SK-N-SH treated with all-trans-retinoic acid at 6 μM for 48 hours (cell line): ENCODE data around the gene PRTFDC1.

ENCODE experiments used
- ATAC-seq: fragments of 200-7000 bp; cut with Tn5 transposase; 3 replicates; pipeline ENCODE4 v1.9.1; 2020; ENCODE audit warnings: mild to moderate bottlenecking, moderate library complexity
- ARNTL ChIP-seq: fragments of 450-650 bp; formaldehyde crosslinking; IDR thresholded peaks from 2 replicates; pipeline ENCODE4 v1.5.0; 2020; ENCODE audit warnings: low read depth, mild to moderate bottlenecking, moderate library complexity, borderline replicate concordance
- BACH2 ChIP-seq: fragments of 250-450 bp; sonication (Bioruptor Pico); IDR thresholded peaks from 2 replicates; pipeline ENCODE4 v1.9.0; 2021; ENCODE audit warnings: mild to moderate bottlenecking, borderline replicate concordance
- CSDC2 ChIP-seq: fragments of 250-450 bp; sonication (Bioruptor Pico); IDR thresholded peaks from 2 replicates; pipeline ENCODE4 v1.5.0; 2020; ENCODE audit warnings: mild to moderate bottlenecking, moderate library complexity
- ESRRG ChIP-seq: fragments of 250-450 bp; sonication (Bioruptor Pico); IDR thresholded peaks from 2 replicates; pipeline ENCODE4 v1.6.1; 2021; ENCODE audit warnings: mild to moderate bottlenecking
- GLIS3 ChIP-seq: fragments of 250-450 bp; sonication (Bioruptor Pico); IDR thresholded peaks from 2 replicates; pipeline ENCODE4 v1.5.0; 2020; ENCODE audit warnings: mild to moderate bottlenecking, moderate library complexity
- ISL1 ChIP-seq: fragments of 250-450 bp; sonication (Bioruptor Pico); IDR thresholded peaks from 2 replicates; pipeline ENCODE4 v2.1.2; 2022; ENCODE audit warnings: mild to moderate bottlenecking, moderate library complexity
- OSR1 ChIP-seq: fragments of 250-450 bp; sonication (Bioruptor Pico); IDR thresholded peaks from 2 replicates; pipeline ENCODE4 v1.8.0; 2022; ENCODE audit warnings: moderate library complexity, mild to moderate bottlenecking, inconsistent platforms
- PPARA ChIP-seq: fragments of 250-450 bp; sonication (Bioruptor Pico); IDR thresholded peaks from 2 replicates; pipeline ENCODE4 v1.5.0; 2020; ENCODE audit warnings: mild to moderate bottlenecking, borderline replicate concordance
- RARB ChIP-seq: fragments of 250-450 bp; sonication (Bioruptor Pico); IDR thresholded peaks from 2 replicates; pipeline ENCODE4 v1.8.0; 2021; ENCODE audit warnings: mild to moderate bottlenecking, moderate library complexity
- SNAI2 ChIP-seq: fragments of 250-450 bp; sonication (Bioruptor Pico); IDR thresholded peaks from 2 replicates; pipeline ENCODE4 v1.5.0; 2020; ENCODE audit warnings: mild to moderate bottlenecking, moderate library complexity
- TCF4 ChIP-seq: fragments of 250-450 bp; sonication (Bioruptor Pico); IDR thresholded peaks from 2 replicates; pipeline ENCODE4 v1.8.0; 2021; ENCODE audit warnings: mild to moderate bottlenecking, moderate library complexity, borderline replicate concordance
- TOX ChIP-seq: fragments of 250-450 bp; sonication (Bioruptor Pico); IDR thresholded peaks from 2 replicates; pipeline ENCODE4 v1.8.0; 2021; ENCODE audit warnings: mild to moderate bottlenecking, moderate library complexity, borderline replicate concordance
- ZC3H10 ChIP-seq: fragments of 250-450 bp; sonication (Bioruptor Pico); IDR thresholded peaks from 2 replicates; pipeline ENCODE4 v1.5.1; 2021; ENCODE audit warnings: mild to moderate bottlenecking, moderate library complexity
- ZFP3 ChIP-seq: fragments of 250-450 bp; sonication (Bioruptor Pico); IDR thresholded peaks from 2 replicates; pipeline ENCODE4 v1.5.0; 2020; ENCODE audit warnings: mild to moderate bottlenecking, moderate library complexity
- ZFP30 ChIP-seq: fragments of 450-650 bp; formaldehyde crosslinking; IDR thresholded peaks from 2 replicates; pipeline ENCODE4 v1.5.0; 2022; ENCODE audit warnings: mild to moderate bottlenecking, moderate library complexity
- ZNF565 ChIP-seq: fragments of 450-650 bp; formaldehyde crosslinking; conservative IDR thresholded peaks from 2 replicates; pipeline ENCODE4 v1.5.0; 2020; ENCODE audit warnings: low read depth, mild to moderate bottlenecking, moderate library complexity
- ZNF70 ChIP-seq: fragments of 450-650 bp; formaldehyde crosslinking; IDR thresholded peaks from 2 replicates; pipeline ENCODE4 v1.5.0; 2020; ENCODE audit warnings: mild to moderate bottlenecking, moderate library complexity
- ZNF8 ChIP-seq: fragments of 450-650 bp; formaldehyde crosslinking; IDR thresholded peaks from 2 replicates; pipeline ENCODE4 v1.5.0; 2020; ENCODE audit warnings: mild to moderate bottlenecking, moderate library complexity
- TF ChIP-seq, protein P1 (sequence below): fragments of 250-450 bp; sonication (Bioruptor Pico); IDR thresholded peaks from 2 replicates; pipeline ENCODE4 v1.8.0; 2021; ENCODE audit warnings: low read depth, mild to moderate bottlenecking, moderate library complexity, borderline replicate concordance
- TF ChIP-seq, protein P2 (sequence below): fragments of 250-450 bp; sonication (Bioruptor Pico); IDR thresholded peaks from 2 replicates; pipeline ENCODE4 v1.8.0; 2020; ENCODE audit warnings: mild to moderate bottlenecking, moderate library complexity, borderline replicate concordance
- TF ChIP-seq, protein P3 (sequence below): fragments of 250-450 bp; sonication (Bioruptor Pico); IDR thresholded peaks from 2 replicates; pipeline ENCODE4 v1.5.1; 2021; ENCODE audit warnings: mild to moderate bottlenecking, moderate library complexity
- TF ChIP-seq, protein P4 (sequence below): fragments of 250-450 bp; sonication (Bioruptor Pico); IDR thresholded peaks from 2 replicates; pipeline ENCODE4 v1.5.1; 2020; ENCODE audit warnings: low read depth, mild to moderate bottlenecking, moderate library complexity
- TF ChIP-seq, protein P5 (sequence below): fragments of 250-450 bp; sonication (Bioruptor Pico); IDR thresholded peaks from 2 replicates; pipeline ENCODE4 v1.5.0; 2020; ENCODE audit warnings: mild to moderate bottlenecking, moderate library complexity

PRTFDC1 gene

DNA sequence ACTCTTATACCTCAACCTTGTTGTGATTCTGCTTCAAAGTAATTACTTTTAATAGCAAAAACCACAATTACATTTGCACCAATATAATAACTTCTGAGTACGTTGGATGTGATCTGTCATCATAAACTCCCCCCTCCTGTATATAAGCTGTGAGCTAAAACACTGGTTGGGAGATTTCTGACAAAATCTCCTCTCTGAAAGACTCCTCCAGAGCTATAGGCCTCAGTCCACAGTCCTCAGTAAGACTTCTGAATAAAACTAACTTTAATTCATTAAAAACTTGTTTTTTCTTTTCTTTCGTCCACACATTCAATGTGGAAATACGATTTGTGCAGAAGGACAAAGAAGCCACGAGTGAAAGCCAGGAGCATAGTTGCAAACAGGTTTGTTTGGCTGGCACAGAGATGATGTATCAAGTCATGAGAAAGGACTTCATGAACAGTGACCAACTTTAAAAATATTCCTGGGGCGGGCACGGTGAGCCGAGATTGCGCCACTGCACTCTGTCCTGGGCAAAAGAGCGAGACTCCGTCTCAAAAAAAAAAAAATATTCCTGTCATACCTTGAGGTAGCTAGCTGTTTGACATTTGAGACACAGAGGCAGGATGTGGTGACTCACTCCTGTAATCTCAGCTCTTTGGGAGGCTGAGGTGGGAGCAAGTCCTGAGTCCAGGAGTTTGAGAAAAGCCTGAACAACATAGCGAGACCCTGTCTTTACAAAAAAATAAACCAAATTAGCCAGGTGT, 137.7 kb downstream of the PRTFDC1 start (continued):
- TF ChIP-seq ARNTL (CRISPR knock-in tag) (no peak), PPARA (CRISPR knock-in tag) (no peak), RARB (CRISPR knock-in tag) (no peak), ZFP3 (CRISPR knock-in tag) (no peak), ISL1 (no peak), OSR1 (CRISPR knock-in tag) (no peak), ESRRG (CRISPR knock-in tag) (no peak), ZC3H10 (CRISPR knock-in tag) (no peak)
- TF ChIP-seq, protein P1, sequence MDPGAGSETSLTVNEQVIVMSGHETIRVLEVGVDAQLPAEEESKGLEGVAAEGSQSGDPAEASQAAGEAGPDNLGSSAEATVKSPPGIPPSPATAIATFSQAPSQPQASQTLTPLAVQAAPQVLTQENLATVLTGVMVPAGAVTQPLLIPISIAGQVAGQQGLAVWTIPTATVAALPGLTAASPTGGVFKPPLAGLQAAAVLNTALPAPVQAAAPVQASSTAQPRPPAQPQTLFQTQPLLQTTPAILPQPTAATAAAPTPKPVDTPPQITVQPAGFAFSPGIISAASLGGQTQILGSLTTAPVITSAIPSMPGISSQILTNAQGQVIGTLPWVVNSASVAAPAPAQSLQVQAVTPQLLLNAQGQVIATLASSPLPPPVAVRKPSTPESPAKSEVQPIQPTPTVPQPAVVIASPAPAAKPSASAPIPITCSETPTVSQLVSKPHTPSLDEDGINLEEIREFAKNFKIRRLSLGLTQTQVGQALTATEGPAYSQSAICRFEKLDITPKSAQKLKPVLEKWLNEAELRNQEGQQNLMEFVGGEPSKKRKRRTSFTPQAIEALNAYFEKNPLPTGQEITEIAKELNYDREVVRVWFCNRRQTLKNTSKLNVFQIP: no peak
- TF ChIP-seq, protein P2, sequence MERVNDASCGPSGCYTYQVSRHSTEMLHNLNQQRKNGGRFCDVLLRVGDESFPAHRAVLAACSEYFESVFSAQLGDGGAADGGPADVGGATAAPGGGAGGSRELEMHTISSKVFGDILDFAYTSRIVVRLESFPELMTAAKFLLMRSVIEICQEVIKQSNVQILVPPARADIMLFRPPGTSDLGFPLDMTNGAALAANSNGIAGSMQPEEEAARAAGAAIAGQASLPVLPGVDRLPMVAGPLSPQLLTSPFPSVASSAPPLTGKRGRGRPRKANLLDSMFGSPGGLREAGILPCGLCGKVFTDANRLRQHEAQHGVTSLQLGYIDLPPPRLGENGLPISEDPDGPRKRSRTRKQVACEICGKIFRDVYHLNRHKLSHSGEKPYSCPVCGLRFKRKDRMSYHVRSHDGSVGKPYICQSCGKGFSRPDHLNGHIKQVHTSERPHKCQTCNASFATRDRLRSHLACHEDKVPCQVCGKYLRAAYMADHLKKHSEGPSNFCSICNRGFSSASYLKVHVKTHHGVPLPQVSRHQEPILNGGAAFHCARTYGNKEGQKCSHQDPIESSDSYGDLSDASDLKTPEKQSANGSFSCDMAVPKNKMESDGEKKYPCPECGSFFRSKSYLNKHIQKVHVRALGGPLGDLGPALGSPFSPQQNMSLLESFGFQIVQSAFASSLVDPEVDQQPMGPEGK (CRISPR knock-in tag): no peak
- TF ChIP-seq, protein P3, sequence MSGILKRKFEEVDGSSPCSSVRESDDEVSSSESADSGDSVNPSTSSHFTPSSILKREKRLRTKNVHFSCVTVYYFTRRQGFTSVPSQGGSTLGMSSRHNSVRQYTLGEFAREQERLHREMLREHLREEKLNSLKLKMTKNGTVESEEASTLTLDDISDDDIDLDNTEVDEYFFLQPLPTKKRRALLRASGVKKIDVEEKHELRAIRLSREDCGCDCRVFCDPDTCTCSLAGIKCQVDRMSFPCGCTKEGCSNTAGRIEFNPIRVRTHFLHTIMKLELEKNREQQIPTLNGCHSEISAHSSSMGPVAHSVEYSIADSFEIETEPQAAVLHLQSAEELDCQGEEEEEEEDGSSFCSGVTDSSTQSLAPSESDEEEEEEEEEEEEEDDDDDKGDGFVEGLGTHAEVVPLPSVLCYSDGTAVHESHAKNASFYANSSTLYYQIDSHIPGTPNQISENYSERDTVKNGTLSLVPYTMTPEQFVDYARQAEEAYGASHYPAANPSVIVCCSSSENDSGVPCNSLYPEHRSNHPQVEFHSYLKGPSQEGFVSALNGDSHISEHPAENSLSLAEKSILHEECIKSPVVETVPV (CRISPR knock-in tag): no peak
- TF ChIP-seq, all 23 proteins: peak for 0

DNA sequence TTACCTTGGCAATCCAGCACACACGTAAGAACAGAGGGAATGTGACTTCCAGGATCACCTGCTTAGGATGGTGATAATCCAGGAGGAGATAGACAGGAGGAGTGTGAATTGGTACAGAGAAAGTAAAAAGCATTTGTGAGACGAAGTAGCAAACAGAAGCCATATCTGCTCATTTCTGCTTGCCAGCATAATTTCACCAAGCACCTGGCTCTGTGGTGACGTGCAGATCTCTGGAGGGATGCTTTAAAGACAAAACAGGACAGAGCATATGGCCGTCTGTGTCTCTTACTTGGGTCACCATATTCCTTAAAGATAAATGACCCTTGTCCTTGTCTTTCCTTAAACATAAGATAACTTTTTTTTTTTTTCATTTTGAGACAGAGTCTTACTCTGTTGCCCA, 138.6 kb downstream of the PRTFDC1 start:
- no peak for TF ChIP-seq ZNF8 (CRISPR knock-in tag)
- TF ChIP-seq SNAI2 (CRISPR knock-in tag): no peak
- no peak for TF ChIP-seq BACH2
- TF ChIP-seq ZNF565 (CRISPR knock-in tag): no peak
- TF ChIP-seq ZFP30 (CRISPR knock-in tag): no peak
- no peak for TF ChIP-seq TOX
- no peak for TF ChIP-seq CSDC2 (CRISPR knock-in tag)
- no peak for TF ChIP-seq GLIS3 (CRISPR knock-in tag)
- TF ChIP-seq ZNF70 (CRISPR knock-in tag): no peak

DNA sequence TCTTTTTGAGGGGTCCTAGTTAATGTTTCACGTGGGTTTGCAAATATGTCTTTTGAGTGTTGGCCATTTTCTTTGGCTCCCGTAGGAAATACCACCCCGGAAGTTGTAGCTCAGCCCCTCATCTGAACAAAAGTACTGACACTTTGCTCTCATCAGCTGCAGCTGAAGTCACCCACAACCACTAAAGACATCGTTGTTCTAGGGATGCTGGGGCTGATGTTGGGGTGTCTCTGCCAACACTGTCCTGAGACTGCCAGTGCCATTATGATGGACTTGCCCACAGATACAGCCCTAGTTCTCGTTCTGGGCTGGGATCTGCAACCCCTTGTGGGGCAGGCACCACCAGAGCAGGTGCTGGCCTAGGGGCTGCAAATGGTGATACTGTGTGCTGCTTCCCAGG, 146.1 kb downstream of the PRTFDC1 start:
- ATAC-seq: no peak
- TF ChIP-seq, protein P3 (CRISPR knock-in tag): no peak
- no peak for TF ChIP-seq TCF4
- TF ChIP-seq ZFP3 (CRISPR knock-in tag): no peak
- TF ChIP-seq, protein P4, sequence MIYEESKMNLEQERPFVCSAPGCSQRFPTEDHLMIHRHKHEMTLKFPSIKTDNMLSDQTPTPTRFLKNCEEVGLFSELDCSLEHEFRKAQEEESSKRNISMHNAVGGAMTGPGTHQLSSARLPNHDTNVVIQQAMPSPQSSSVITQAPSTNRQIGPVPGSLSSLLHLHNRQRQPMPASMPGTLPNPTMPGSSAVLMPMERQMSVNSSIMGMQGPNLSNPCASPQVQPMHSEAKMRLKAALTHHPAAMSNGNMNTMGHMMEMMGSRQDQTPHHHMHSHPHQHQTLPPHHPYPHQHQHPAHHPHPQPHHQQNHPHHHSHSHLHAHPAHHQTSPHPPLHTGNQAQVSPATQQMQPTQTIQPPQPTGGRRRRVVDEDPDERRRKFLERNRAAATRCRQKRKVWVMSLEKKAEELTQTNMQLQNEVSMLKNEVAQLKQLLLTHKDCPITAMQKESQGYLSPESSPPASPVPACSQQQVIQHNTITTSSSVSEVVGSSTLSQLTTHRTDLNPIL (CRISPR knock-in tag): no peak
- TF ChIP-seq, protein P5, sequence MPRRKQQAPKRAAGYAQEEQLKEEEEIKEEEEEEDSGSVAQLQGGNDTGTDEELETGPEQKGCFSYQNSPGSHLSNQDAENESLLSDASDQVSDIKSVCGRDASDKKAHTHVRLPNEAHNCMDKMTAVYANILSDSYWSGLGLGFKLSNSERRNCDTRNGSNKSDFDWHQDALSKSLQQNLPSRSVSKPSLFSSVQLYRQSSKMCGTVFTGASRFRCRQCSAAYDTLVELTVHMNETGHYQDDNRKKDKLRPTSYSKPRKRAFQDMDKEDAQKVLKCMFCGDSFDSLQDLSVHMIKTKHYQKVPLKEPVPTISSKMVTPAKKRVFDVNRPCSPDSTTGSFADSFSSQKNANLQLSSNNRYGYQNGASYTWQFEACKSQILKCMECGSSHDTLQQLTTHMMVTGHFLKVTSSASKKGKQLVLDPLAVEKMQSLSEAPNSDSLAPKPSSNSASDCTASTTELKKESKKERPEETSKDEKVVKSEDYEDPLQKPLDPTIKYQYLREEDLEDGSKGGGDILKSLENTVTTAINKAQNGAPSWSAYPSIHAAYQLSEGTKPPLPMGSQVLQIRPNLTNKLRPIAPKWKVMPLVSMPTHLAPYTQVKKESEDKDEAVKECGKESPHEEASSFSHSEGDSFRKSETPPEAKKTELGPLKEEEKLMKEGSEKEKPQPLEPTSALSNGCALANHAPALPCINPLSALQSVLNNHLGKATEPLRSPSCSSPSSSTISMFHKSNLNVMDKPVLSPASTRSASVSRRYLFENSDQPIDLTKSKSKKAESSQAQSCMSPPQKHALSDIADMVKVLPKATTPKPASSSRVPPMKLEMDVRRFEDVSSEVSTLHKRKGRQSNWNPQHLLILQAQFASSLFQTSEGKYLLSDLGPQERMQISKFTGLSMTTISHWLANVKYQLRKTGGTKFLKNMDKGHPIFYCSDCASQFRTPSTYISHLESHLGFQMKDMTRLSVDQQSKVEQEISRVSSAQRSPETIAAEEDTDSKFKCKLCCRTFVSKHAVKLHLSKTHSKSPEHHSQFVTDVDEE: no peak
- TF ChIP-seq, protein P2 (CRISPR knock-in tag): no peak
- no peak for TF ChIP-seq ISL1
- no peak for TF ChIP-seq SNAI2 (CRISPR knock-in tag)
- TF ChIP-seq ARNTL (CRISPR knock-in tag): no peak
- TF ChIP-seq RARB (CRISPR knock-in tag): no peak

More for the DNA sequence above, 138.6 kb downstream of the PRTFDC1 start:
- no peak for ATAC-seq
